Activated CD4-positive, alpha-beta T cell treated with anti-CD3 and anti-CD28 coated beads, Interleukin-2, amount 10 ng/mL, durations not matched to agents 7 days and 5 days (primary cell): ENCODE measurements around the gene VWA5B2. TPM values are rescaled to one million over a fixed set of nuclear protein-coding genes. Genes with fewer than 3 reads are reported as not detected.

Experiments
- CTCF ChIA-PET: fragments of 350-600 bp; sonication (Branson Sonifier 250); formaldehyde crosslinking; loops from one replicate; lab custom pipeline; 2021; ENCODE audit warnings: antibody characterized with exemption; lab: Charles Lee
- POLR2A ChIA-PET: fragments of 350-600 bp; sonication (Branson Sonifier 250); formaldehyde crosslinking; loops from one replicate; lab custom pipeline; 2021; ENCODE audit warnings: antibody characterized with exemption; lab: Charles Lee
- DNase-seq: peaks from one replicate; pipeline ENCODE4 v3.0.0-alpha.2; 2020
- H3K27ac Mint-ChIP-seq: one replicate; pipeline ENCODE4 v1.8.0; 2021; ENCODE audit warnings: mild to moderate bottlenecking, moderate library complexity, mixed read lengths
- H3K27me3 Mint-ChIP-seq: one replicate; pipeline ENCODE4 v1.8.0; 2021; ENCODE audit warnings: mixed read lengths
- H3K36me3 Mint-ChIP-seq: one replicate; pipeline ENCODE4 v1.8.0; 2021; ENCODE audit warnings: low read depth, mixed read lengths
- H3K4me1 Mint-ChIP-seq: one replicate; pipeline ENCODE4 v1.8.0; 2021; ENCODE audit warnings: mixed read lengths
- H3K4me3 Mint-ChIP-seq: one replicate; pipeline ENCODE4 v1.8.0; 2021; ENCODE audit warnings: mild to moderate bottlenecking, moderate library complexity, mixed read lengths
- H3K9me3 Mint-ChIP-seq: one replicate; pipeline ENCODE4 v1.8.0; 2021; ENCODE audit warnings: mixed read lengths
- total RNA-seq, 2 experiments: library from RNA; stranded (reverse); gene quantifications; one replicate each; pipeline ENCODE4 v1.2.3, GENCODE V29; 2021

The VWA5B2 gene
- total RNA-seq, 2 experiments from 2014 or later: not detected

GRCh38 chr3:184228376-184229137, 828 bp upstream of the VWA5B2 start:
- CTCF ChIA-PET: interaction anchor here (0.8 to 2.9 kb wide), 13 partner anchors 9 to 330 kb away, joined by 3 to 16 read pairs (median 4); partner anchors contain the start of gene ABCF3
- peaks cover 10% of the 10 kb centered on the region for H3K4me1 Mint-ChIP-seq
- peaks cover 57% of the 10 kb centered on the region for H3K27me3 Mint-ChIP-seq
- DNase-seq: no peak
- H3K9me3 Mint-ChIP-seq: no peaks in the 10 kb centered on the region
- H3K36me3 Mint-ChIP-seq: no peaks in the 10 kb centered on the region
- POLR2A ChIA-PET: interaction anchor here (0.6 kb wide), 1 partner anchor 77 kb away, joined by 3 read pairs; no protein-coding TSS in a partner anchor
- no peak overlapping the region for H3K27ac Mint-ChIP-seq
- H3K4me3 Mint-ChIP-seq: peak overlapping the region; percentile 50

- Mint-ChIP-seq H3K4me3 (no peak overlapping the region), H3K36me3 (no peaks in the 10 kb centered on the region), H3K4me1 (peaks cover 10% of the 10 kb centered on the region), H3K27me3 (peaks cover 52% of the 10 kb centered on the region), H3K27ac (no peak overlapping the region), H3K9me3 (no peaks in the 10 kb centered on the region)
- POLR2A ChIA-PET: no interaction called here
- DNase-seq: no peak
- CTCF ChIA-PET: interaction anchor here (1.0 to 1.4 kb wide), 3 partner anchors 14 to 20 kb away, joined by 3 to 5 read pairs (median 4); no protein-coding TSS in a partner anchor
Observed at GRCh38 chr3:184230081-184230602, 757 bp downstream of the VWA5B2 start.

- Mint-ChIP-seq H3K27me3 (peaks cover 47% of the 10 kb centered on the region), H3K9me3 (no peaks in the 10 kb centered on the region), H3K4me3 (peak overlapping the region; percentile 8), H3K36me3 (no peaks in the 10 kb centered on the region), H3K27ac (no peak overlapping the region), H3K4me1 (peaks cover 10% of the 10 kb centered on the region)
- no peak for DNase-seq
- ChIA-PET POLR2A (no interaction called here), CTCF (interaction anchor here (1.1 to 1.4 kb wide), 2 partner anchors 16 to 19 kb away, joined by 3 read pairs; no protein-coding TSS in a partner anchor)
Observed at GRCh38 chr3:184230603-184231528, 1.5 kb downstream of the VWA5B2 start.

- ChIA-PET CTCF (interaction anchor here (1.1 kb wide), 1 partner anchor 17 kb away, joined by 3 read pairs; no protein-coding TSS in a partner anchor), POLR2A (no interaction called here)
- Mint-ChIP-seq H3K27me3 (peaks cover 42% of the 10 kb centered on the region), H3K4me1 (peaks cover 10% of the 10 kb centered on the region), H3K9me3 (no peaks in the 10 kb centered on the region), H3K27ac (no peak overlapping the region), H3K36me3 (no peaks in the 10 kb centered on the region), H3K4me3 (peak overlapping the region; percentile 8)
- no peak for DNase-seq
Observed at GRCh38 chr3:184231671-184232070, 2.3 kb downstream of the VWA5B2 start.

GRCh38 chr3:184233127-184233843, 3.9 kb downstream of the VWA5B2 start:
- DNase-seq: no peak
- POLR2A ChIA-PET: no interaction called here
- Mint-ChIP-seq H3K9me3 (no peaks in the 10 kb centered on the region), H3K4me1 (peaks cover 10% of the 10 kb centered on the region), H3K4me3 (no peak overlapping the region), H3K27ac (no peak overlapping the region), H3K27me3 (peaks cover 32% of the 10 kb centered on the region), H3K36me3 (no peaks in the 10 kb centered on the region)
- CTCF ChIA-PET: interaction anchor here (1.0 kb wide), 1 partner anchor 84 kb away, joined by 4 read pairs; no protein-coding TSS in a partner anchor

GRCh38 chr3:184234224-184234623, 4.8 kb downstream of the VWA5B2 start:
- Mint-ChIP-seq H3K4me1 (peaks cover 6% of the 10 kb centered on the region), H3K27ac (no peak overlapping the region), H3K9me3 (no peaks in the 10 kb centered on the region), H3K36me3 (no peaks in the 10 kb centered on the region), H3K27me3 (peaks cover 22% of the 10 kb centered on the region), H3K4me3 (no peak overlapping the region)
- CTCF ChIA-PET: no interaction called here
- DNase-seq: no peak
- POLR2A ChIA-PET: no interaction called here

GRCh38 chr3:184234671-184235380, 5.4 kb downstream of the VWA5B2 start:
- Mint-ChIP-seq H3K4me3 (no peak overlapping the region), H3K27ac (no peak overlapping the region), H3K4me1 (peaks cover 6% of the 10 kb centered on the region), H3K9me3 (no peaks in the 10 kb centered on the region), H3K27me3 (peaks cover 20% of the 10 kb centered on the region), H3K36me3 (no peaks in the 10 kb centered on the region)
- ChIA-PET CTCF (no interaction called here), POLR2A (no interaction called here)
- DNase-seq: no peak

- H3K4me1 Mint-ChIP-seq: peaks cover 6% of the 10 kb centered on the region
- no peak for DNase-seq
- no peaks in the 10 kb centered on the region for H3K36me3 Mint-ChIP-seq
- peaks cover 20% of the 10 kb centered on the region for H3K27me3 Mint-ChIP-seq
- ChIA-PET CTCF (interaction anchor here (3.0 kb wide), 1 partner anchor 8 kb away, joined by 16 read pairs; no protein-coding TSS in a partner anchor), POLR2A (no interaction called here)
- no peaks in the 10 kb centered on the region for H3K9me3 Mint-ChIP-seq
- no peak overlapping the region for H3K27ac Mint-ChIP-seq
- H3K4me3 Mint-ChIP-seq: no peak overlapping the region
Observed at GRCh38 chr3:184235381-184236032, 6.1 kb downstream of the VWA5B2 start.

- H3K4me3 Mint-ChIP-seq: no peak overlapping the region
- ChIA-PET CTCF (interaction anchor here (1.4 to 3.0 kb wide), 2 partner anchors 8 to 11 kb away, joined by 3 to 16 read pairs; no protein-coding TSS in a partner anchor), POLR2A (no interaction called here)
Observed at GRCh38 chr3:184236033-184236410, 6.6 kb downstream of the VWA5B2 start.

GRCh38 chr3:184236636-184237035, 7.3 kb downstream of the VWA5B2 start:
- no peaks in the 10 kb centered on the region for H3K4me1 Mint-ChIP-seq
- H3K36me3 Mint-ChIP-seq: no peaks in the 10 kb centered on the region
- POLR2A ChIA-PET: no interaction called here
- H3K4me3 Mint-ChIP-seq: no peak overlapping the region
- H3K27me3 Mint-ChIP-seq: peaks cover 12% of the 10 kb centered on the region
- no peaks in the 10 kb centered on the region for H3K9me3 Mint-ChIP-seq
- CTCF ChIA-PET: interaction anchor here (1.4 to 3.0 kb wide), 2 partner anchors 9 to 10 kb away, joined by 3 to 16 read pairs; no protein-coding TSS in a partner anchor
- no peak for DNase-seq
- H3K27ac Mint-ChIP-seq: no peak overlapping the region

More at GRCh38 chr3:184236033-184236410, 6.6 kb downstream of the VWA5B2 start:
- Mint-ChIP-seq H3K36me3 (no peaks in the 10 kb centered on the region), H3K27me3 (peaks cover 18% of the 10 kb centered on the region), H3K27ac (no peak overlapping the region), H3K9me3 (no peaks in the 10 kb centered on the region), H3K4me1 (peaks cover 4% of the 10 kb centered on the region)
- DNase-seq: no peak

GRCh38 chr3:184237211-184237610, 7.8 kb downstream of the VWA5B2 start:
- no peaks in the 10 kb centered on the region for H3K4me1 Mint-ChIP-seq
- ChIA-PET POLR2A (no interaction called here), CTCF (interaction anchor here (0.9 to 3.0 kb wide), 3 partner anchors 9 to 132 kb away, joined by 3 to 16 read pairs (median 3); no protein-coding TSS in a partner anchor)
- no peak overlapping the region for H3K27ac Mint-ChIP-seq
- peaks cover 6% of the 10 kb centered on the region for H3K27me3 Mint-ChIP-seq
- H3K4me3 Mint-ChIP-seq: no peak overlapping the region
- H3K36me3 Mint-ChIP-seq: peaks cover under 1% of the 10 kb centered on the region
- H3K9me3 Mint-ChIP-seq: no peaks in the 10 kb centered on the region
- DNase-seq: no peak
